ENCODE measurements around the gene SMIM8.
"Not testable (repeated sequence)": the region's sequence is repeated elsewhere in the genome, so short reads cannot be mapped to it uniquely, and the experiment has no call there.

Gene SMIM8

GRCh38 chr6:87322304-87323212, at the start of gene SMIM8:
TSS of gene SMIM8 (plus strand) at chr6:87322588. CDS start at chr6:87337032, 14,444 bp downstream.
- DNase-seq (ENCODE audit: low spot score): peak; percentile 80

- DNase-seq (ENCODE audit: low spot score): no peak
Measured at GRCh38 chr6:87274660-87275274, 47.6 kb upstream of the SMIM8 start.

- DNase-seq (ENCODE audit: low spot score): no peak
Measured at GRCh38 chr6:87276624-87277023, 45.8 kb upstream of the SMIM8 start.

- DNase-seq (ENCODE audit: low spot score): no peak
Measured at GRCh38 chr6:87277123-87277522, 45.3 kb upstream of the SMIM8 start.

GRCh38 chr6:87279196-87279595, 43.2 kb upstream of the SMIM8 start:
- DNase-seq (ENCODE audit: low spot score): peak; percentile 17

GRCh38 chr6:87281426-87281825, 41.0 kb upstream of the SMIM8 start:
- no peak for DNase-seq (ENCODE audit: low spot score)

GRCh38 chr6:87282743-87283142, 39.6 kb upstream of the SMIM8 start:
- DNase-seq (ENCODE audit: low spot score): no peak

GRCh38 chr6:87283461-87283860, 38.9 kb upstream of the SMIM8 start:
- no peak for DNase-seq (ENCODE audit: low spot score)

GRCh38 chr6:87287251-87287650, 35.1 kb upstream of the SMIM8 start:
- no peak for DNase-seq (ENCODE audit: low spot score)

GRCh38 chr6:87289571-87289970, 32.8 kb upstream of the SMIM8 start:
- no peak for DNase-seq (ENCODE audit: low spot score)

- DNase-seq (ENCODE audit: low spot score): no peak
Measured at GRCh38 chr6:87291883-87292282, 30.5 kb upstream of the SMIM8 start.

GRCh38 chr6:87293526-87293925, 28.9 kb upstream of the SMIM8 start:
- no peak for DNase-seq (ENCODE audit: low spot score)

GRCh38 chr6:87297119-87297518, 25.3 kb upstream of the SMIM8 start:
- DNase-seq (ENCODE audit: low spot score): no peak

- DNase-seq (ENCODE audit: low spot score): not testable (repeated sequence)
Measured at GRCh38 chr6:87301277-87301676, 21.1 kb upstream of the SMIM8 start.

GRCh38 chr6:87308970-87309369, 13.4 kb upstream of the SMIM8 start:
- DNase-seq (ENCODE audit: low spot score): no peak

- DNase-seq (ENCODE audit: low spot score): no peak
Measured at GRCh38 chr6:87312860-87313259, 9.5 kb upstream of the SMIM8 start.

- DNase-seq (ENCODE audit: low spot score): no peak
Measured at GRCh38 chr6:87315071-87315470, 7.3 kb upstream of the SMIM8 start.

- no peak for DNase-seq (ENCODE audit: low spot score)
Measured at GRCh38 chr6:87319271-87319987, 3.0 kb upstream of the SMIM8 start.

- not testable (repeated sequence) for DNase-seq (ENCODE audit: low spot score)
Measured at GRCh38 chr6:87323880-87324279, 1.5 kb downstream of the SMIM8 start.

GRCh38 chr6:87330961-87331360, 8.6 kb downstream of the SMIM8 start:
- DNase-seq (ENCODE audit: low spot score): no peak

GRCh38 chr6:87333033-87333432, 10.6 kb downstream of the SMIM8 start:
- DNase-seq (ENCODE audit: low spot score): no peak

GRCh38 chr6:87333591-87334181, 11.3 kb downstream of the SMIM8 start:
- peak; percentile 7 for DNase-seq (ENCODE audit: low spot score)

All from CD4-positive, alpha-beta T cell treated with Interleukin-6 at 100 ng/mL for 8 hours (primary cell).